IPS DF 4.7 (cell line): ENCODE results near the gene TLR4.

Experiments used
- DNase-seq: peaks from one replicate; pipeline ENCODE4 v3.0.0-alpha.2; 2013; ENCODE audit warnings: low spot score; ENCODE audit errors: extremely low read depth

TLR4 gene

DNA sequence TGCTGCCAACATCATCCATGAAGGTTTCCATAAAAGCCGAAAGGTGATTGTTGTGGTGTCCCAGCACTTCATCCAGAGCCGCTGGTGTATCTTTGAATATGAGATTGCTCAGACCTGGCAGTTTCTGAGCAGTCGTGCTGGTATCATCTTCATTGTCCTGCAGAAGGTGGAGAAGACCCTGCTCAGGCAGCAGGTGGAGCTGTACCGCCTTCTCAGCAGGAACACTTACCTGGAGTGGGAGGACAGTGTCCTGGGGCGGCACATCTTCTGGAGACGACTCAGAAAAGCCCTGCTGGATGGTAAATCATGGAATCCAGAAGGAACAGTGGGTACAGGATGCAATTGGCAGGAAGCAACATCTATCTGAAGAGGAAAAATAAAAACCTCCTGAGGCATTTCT lies 10.1 kb downstream of the TLR4 start:
- DNase-seq, result no peak

- DNase-seq, result no peak
Measured at GRCh38 chr9:117715411-117715989, 11.3 kb downstream of the TLR4 start.

DNA sequence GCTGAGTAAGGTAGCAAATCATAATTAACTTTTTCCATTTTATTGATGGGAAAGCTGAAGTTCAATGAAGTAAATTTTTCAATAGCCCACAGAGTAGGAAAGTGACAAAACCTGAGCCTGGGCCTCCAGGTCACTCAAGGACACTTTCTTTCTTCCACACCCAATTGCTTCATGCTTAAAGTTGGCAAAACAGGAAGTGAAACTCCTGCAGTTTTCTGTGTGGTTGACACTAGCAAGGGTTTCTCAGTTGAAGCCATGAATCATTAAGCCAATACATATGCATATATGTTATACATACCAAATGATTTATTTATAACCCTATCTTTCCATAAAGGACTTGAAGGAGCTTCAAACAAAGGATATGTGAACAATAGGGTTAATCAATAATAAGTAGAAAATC lies 13.9 kb downstream of the TLR4 start:
- no peak for DNase-seq

- no peak for DNase-seq
Measured at GRCh38 chr9:117718701-117719100, 14.5 kb downstream of the TLR4 start.

GRCh38 chr9:117719161-117719920 lies 15.1 kb downstream of the TLR4 start:
- DNase-seq, result no peak

DNA sequence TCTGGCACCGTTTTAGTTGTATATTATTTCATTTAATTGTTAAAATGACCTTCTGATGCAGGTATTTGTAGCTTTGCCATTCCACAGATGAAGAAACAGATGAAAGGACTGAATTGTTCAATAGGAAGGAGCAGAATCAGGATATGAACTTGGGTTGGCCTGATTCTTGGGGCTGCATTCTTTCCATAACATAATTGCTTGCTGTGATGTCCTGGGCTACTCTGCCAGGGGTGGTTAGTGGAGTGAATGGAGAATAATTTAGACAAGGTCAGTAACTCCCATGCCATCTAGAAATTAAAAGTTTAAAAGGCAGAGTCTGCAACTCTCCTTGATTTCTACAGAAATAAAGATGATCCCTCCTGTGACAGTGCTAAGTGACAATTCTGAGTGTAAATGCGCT lies 15.9 kb downstream of the TLR4 start:
- no peak for DNase-seq

GRCh38 chr9:117720555-117720954 lies 16.4 kb downstream of the TLR4 start:
- no peak for DNase-seq

GRCh38 chr9:117720987-117721386 lies 16.8 kb downstream of the TLR4 start:
- DNase-seq, result no peak

- no peak for DNase-seq
Measured at GRCh38 chr9:117722108-117722761, 18.0 kb downstream of the TLR4 start.

- no peak for DNase-seq
Measured at GRCh38 chr9:117723986-117724625, 19.9 kb downstream of the TLR4 start.

DNA sequence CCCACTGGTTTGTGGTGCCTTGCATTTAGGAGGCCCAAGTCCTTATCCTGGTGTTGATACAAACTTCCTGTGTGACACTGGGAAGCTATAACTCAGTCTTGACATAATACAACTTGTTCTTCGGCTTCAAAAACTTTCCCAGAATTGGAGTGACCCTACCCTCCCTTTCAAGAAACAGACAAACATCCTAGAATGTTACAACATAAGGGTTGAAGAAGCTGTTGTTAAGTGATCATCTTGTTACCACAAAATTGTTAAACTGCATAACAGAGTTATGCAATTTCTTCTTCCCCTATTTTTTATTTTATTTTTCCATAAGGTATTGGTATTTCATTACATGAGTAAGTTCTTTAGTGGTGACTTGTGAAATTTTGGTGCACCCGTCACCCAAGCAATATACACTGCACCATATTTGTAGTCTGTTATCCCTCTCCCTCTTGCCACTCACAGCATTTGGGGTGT lies 21.3 kb downstream of the TLR4 start:
- DNase-seq, result no peak

GRCh38 chr9:117729375-117729774 lies 25.2 kb downstream of the TLR4 start:
- no peak for DNase-seq

DNA sequence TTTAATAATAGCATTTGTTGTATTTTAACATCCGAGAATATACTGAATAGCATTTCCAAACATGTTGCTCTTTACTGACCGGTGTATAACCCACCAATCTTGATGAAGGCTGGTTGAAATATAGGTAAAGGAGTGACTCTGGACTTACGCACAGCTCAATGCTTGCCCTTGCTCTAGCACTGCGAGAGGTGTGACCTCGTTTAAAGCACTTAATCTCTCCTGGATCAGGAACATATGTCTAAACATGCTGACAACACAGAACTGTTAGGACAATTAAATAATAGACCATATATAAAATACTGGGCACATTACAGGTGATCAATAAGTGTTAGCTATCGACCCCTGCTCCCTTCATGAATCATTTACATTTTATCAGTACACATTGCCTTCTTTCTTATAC lies 28.3 kb downstream of the TLR4 start:
- no peak for DNase-seq

GRCh38 chr9:117733465-117733864 lies 29.3 kb downstream of the TLR4 start:
- DNase-seq, result no peak

DNA sequence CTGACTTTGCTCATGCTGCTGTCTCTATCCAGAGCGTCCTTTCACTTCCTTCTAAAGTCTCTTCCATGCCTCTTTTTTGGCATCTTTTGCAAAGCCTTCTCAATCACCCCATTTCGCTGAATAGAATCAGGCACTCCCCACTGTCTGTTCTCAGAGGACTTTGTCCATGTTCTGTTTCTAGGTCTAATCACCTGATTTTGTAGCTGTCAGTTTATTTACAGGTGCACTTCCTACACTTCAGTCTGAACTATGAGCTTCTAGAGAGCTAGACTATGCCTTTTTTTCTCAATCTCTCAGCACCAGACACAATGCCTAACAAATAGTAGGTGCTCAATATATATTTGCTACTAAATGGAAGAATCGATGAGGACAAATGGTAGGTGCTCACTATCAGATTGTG lies 29.9 kb downstream of the TLR4 start:
- no peak for DNase-seq

DNA sequence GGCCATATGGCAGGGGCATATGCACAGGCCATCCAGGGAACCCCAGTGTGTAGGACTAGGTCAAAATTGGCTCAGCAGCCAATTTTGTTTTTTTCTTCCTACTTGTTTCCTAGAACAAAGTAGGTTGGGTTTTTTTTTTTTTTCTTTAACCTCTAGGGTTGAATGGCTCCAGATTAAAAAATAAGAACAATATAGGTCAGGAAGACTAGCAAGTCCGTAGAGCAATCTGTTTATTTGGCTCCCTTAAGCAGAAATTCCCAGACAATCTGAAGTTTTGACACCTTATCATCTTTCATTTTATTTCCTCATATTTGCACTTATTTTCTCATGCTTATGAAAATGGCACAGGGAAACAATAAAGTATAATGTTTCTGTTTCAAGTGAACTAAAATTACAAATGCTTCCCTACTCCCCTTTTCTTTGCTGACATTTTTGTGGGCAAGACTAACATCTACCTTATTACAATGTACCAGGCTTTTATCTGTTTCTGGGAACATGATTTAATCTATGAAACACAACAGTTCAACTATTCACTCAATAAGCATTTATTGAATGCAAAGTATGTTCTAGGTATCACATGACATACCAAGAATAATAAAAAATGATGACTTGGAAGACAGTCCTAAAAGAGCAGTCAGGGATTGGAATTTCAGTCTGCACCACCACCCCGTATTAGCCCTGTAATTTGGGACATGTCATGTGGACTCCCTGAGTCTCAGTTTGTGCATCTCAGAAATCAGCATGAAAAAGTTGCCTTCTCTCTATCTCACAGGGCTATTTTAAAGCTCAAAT lies 30.5 kb downstream of the TLR4 start:
- DNase-seq, result no peak

GRCh38 chr9:117737721-117738226 lies 33.6 kb downstream of the TLR4 start:
- DNase-seq, result no peak

DNA sequence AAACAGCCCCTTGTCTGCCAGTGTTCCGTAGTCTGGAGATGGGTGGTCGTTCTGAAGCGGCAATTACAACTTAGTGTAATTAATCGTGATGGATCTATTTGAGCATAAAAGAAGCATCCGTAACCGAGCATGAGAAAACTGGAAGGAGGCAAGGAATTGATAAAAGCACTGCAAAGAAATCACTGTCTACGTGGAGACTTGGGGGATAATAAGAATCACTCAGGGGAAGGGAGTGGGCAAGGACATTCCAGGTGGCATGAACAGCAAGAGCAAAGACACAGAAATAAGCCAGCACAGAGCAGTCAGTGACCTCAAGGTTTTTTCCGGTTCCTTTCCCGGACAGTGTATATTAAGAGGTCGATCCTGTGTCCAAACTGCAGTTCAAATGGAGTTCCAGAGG lies 35.0 kb downstream of the TLR4 start:
- DNase-seq, result no peak

DNA sequence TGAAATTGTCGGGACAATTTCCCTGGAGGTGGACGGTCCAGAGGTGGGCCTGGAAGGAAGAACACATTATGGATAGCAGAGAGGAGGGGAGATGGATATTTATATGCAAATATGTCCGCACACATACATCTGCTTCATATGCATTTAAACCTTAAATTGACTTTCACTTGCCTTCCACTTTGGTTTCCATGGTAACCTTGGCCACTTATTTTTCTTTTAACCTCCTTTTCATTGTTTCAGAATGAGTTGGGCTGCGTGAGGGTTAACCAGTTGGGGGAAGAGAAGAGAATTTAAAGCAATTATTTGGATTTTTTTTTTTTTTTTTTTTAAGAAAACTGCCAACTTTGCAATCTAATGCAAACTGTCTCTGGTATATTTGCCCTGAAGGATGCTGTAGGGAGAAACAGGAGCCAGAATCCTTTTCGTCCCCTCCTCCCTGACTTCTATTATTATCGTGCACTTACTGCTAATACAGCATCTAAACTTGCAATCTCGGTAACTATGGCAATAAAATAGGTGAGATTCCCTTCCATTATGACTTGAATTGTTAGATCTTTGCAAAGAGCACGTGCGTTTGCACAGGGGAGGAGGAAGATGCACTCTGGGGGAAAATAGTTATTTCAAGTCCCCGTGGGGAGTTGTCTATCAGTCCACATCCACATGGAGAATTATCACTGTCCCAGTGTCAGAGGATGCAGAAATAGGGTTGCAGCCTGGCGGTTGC lies 35.6 kb downstream of the TLR4 start:
- no peak for DNase-seq

DNA sequence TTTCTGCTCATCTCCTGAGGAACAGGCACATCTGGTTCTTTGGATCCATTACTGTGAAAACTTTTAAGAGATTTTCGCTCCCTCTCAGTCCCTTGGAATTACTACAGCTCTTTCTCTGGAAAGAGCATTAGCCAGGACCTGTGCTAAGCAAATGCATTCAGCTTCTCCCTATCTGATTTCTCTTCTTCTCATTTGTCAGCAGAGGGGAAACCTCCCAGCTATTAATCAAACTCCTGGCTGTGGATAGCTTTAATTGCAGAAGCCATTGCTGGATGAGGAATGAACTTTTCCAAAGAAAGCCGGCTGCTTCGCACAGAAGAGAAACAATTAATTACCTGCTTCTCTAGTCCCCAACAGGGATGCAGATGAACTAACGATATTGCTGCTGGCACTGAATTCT lies 37.9 kb downstream of the TLR4 start:
- no peak for DNase-seq

DNA sequence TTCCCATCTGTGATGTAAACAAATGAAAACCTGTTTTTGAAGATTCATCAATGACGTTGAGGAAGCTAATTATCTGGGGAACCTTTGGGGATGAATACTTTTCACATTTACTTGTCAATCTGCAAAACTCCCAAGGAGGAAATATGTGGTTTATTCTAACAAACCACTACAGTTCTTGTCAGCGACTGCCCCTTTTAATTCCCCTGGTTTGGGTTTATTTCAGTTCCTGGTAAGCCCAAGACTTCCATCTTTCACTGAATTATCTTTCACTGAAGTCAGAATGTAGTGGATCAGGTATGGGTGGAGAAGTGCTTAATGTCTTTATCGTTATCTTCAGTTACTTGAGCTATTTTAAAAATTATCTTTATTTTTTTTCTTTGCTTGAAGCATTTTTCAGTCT lies 40.2 kb downstream of the TLR4 start:
- no peak for DNase-seq
